ENCODE results near the gene CHDH. TPM values are rescaled to one million over a fixed set of nuclear protein-coding genes. Genes with fewer than 3 reads are reported as not detected.

The CHDH gene
- total RNA-seq, 2 experiments from 2014 or later = 0.31 to 0.60 TPM

- TF ChIP-seq, protein P1, sequence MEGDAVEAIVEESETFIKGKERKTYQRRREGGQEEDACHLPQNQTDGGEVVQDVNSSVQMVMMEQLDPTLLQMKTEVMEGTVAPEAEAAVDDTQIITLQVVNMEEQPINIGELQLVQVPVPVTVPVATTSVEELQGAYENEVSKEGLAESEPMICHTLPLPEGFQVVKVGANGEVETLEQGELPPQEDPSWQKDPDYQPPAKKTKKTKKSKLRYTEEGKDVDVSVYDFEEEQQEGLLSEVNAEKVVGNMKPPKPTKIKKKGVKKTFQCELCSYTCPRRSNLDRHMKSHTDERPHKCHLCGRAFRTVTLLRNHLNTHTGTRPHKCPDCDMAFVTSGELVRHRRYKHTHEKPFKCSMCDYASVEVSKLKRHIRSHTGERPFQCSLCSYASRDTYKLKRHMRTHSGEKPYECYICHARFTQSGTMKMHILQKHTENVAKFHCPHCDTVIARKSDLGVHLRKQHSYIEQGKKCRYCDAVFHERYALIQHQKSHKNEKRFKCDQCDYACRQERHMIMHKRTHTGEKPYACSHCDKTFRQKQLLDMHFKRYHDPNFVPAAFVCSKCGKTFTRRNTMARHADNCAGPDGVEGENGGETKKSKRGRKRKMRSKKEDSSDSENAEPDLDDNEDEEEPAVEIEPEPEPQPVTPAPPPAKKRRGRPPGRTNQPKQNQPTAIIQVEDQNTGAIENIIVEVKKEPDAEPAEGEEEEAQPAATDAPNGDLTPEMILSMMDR (IDR thresholded peaks at IDR 0.05) = no peak
- H3K36me3 Mint-ChIP-seq (ENCODE audit: low read depth) = no peaks in the 10 kb centered on the region
- no peaks in the 10 kb centered on the region for H3K9me3 Mint-ChIP-seq
- POLR2A ChIA-PET = no interaction called here
- Histone ChIP-seq H3K27me3 (ENCODE audit: control insufficient read depth in 1 of 2, insufficient read depth in 2 of 2, low read length in 2 of 2) (no peaks in the 10 kb centered on the region), H3K4me3 (ENCODE audit: low read length) (no peak overlapping the region), H3K9me3 (ENCODE audit: control insufficient read depth in 1 of 2, insufficient read depth in 1 of 2, low read length in 2 of 2) (no peaks in the 10 kb centered on the region), H3K4me1 (ENCODE audit: insufficient read depth, low read length) (no peaks in the 10 kb centered on the region), H3K27ac (ENCODE audit: low read depth in 1 of 2, low read length in 2 of 2) (no peak overlapping the region), H3K36me3 (ENCODE audit: insufficient read depth, low read length) (no peaks in the 10 kb centered on the region)
- no peak for DNase-seq
- intact Hi-C loops (cut with DNase I, micrococcal nuclease) = no loop called here
- no peak overlapping the region for H3K4me3 Mint-ChIP-seq
- no peak overlapping the region for H3K27ac Mint-ChIP-seq
- ATAC-seq (ENCODE audit: poor library complexity) = no peak
- CTCF ChIA-PET = no interaction called here
- peaks cover 11% of the 10 kb centered on the region for H3K27me3 Mint-ChIP-seq
- H3K4me1 Mint-ChIP-seq (ENCODE audit: low read depth) = no peaks in the 10 kb centered on the region
Observed at GRCh38 chr3:53795789-53796560, 50.2 kb downstream of the CHDH start.

- no peak overlapping the region for H3K4me3 Mint-ChIP-seq
- POLR2A ChIA-PET = no interaction called here
- H3K36me3 Mint-ChIP-seq (ENCODE audit: low read depth) = no peaks in the 10 kb centered on the region
- no peaks in the 10 kb centered on the region for H3K36me3 ChIP-seq (ENCODE audit: insufficient read depth, low read length)
- ATAC-seq (ENCODE audit: poor library complexity) = no peak
- no peak overlapping the region for H3K27ac Mint-ChIP-seq
- no peaks in the 10 kb centered on the region for H3K9me3 Mint-ChIP-seq
- H3K4me1 ChIP-seq (ENCODE audit: insufficient read depth, low read length) = no peaks in the 10 kb centered on the region
- intact Hi-C loops (cut with DNase I, micrococcal nuclease) = no loop called here
- TF ChIP-seq, protein P1 (IDR thresholded peaks at IDR 0.05) = no peak
- H3K27me3 Mint-ChIP-seq = peaks cover 10% of the 10 kb centered on the region
- H3K9me3 ChIP-seq (ENCODE audit: control insufficient read depth in 1 of 2, insufficient read depth in 1 of 2, low read length in 2 of 2) = no peaks in the 10 kb centered on the region
- CTCF ChIA-PET = no interaction called here
- no peaks in the 10 kb centered on the region for H3K4me1 Mint-ChIP-seq (ENCODE audit: low read depth)
- no peaks in the 10 kb centered on the region for H3K27me3 ChIP-seq (ENCODE audit: control insufficient read depth in 1 of 2, insufficient read depth in 2 of 2, low read length in 2 of 2)
- no peak overlapping the region for H3K27ac ChIP-seq (ENCODE audit: low read depth in 1 of 2, low read length in 2 of 2)
- no peak for DNase-seq
- no peak overlapping the region for H3K4me3 ChIP-seq (ENCODE audit: low read length)
Observed at GRCh38 chr3:53795176-53795575, 51.0 kb downstream of the CHDH start.

DNA sequence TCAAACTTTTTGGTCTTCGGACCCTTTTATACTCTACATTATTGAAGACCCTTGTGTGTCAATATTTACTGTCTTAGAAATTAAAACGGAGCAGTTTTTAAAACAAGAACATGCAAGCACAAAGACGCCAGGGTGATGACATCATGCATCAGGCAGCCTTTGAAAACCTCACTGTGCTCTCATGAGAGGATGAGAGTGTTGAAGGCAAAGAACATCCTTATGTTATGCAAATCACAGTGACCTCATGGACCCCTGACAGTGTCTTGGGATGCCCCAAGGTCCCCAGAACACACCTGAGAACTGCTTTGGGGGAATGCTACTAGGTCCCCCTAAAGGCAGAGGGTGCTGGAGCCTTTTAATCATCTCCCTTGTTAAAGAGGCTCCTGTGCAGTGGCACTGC, 51.6 kb downstream of the CHDH start:
- Mint-ChIP-seq H3K4me1 (ENCODE audit: low read depth) (no peaks in the 10 kb centered on the region), H3K27ac (no peak overlapping the region), H3K4me3 (no peak overlapping the region), H3K36me3 (ENCODE audit: low read depth) (no peaks in the 10 kb centered on the region), H3K9me3 (no peaks in the 10 kb centered on the region), H3K27me3 (peaks cover 10% of the 10 kb centered on the region)
- H3K4me3 ChIP-seq (ENCODE audit: low read length) = no peak overlapping the region
- H3K27ac ChIP-seq (ENCODE audit: low read depth in 1 of 2, low read length in 2 of 2) = no peak overlapping the region
- ChIA-PET CTCF (no interaction called here), POLR2A (no interaction called here)
- DNase-seq (no peak), ATAC-seq (ENCODE audit: poor library complexity) (no peak)
- H3K9me3 ChIP-seq (ENCODE audit: control insufficient read depth in 1 of 2, insufficient read depth in 1 of 2, low read length in 2 of 2) = no peaks in the 10 kb centered on the region
- H3K4me1 ChIP-seq (ENCODE audit: insufficient read depth, low read length) = no peaks in the 10 kb centered on the region
- intact Hi-C loops (cut with DNase I, micrococcal nuclease) = no loop called here
- TF ChIP-seq, protein P1 (IDR thresholded peaks at IDR 0.05) = no peak
- no peaks in the 10 kb centered on the region for H3K36me3 ChIP-seq (ENCODE audit: insufficient read depth, low read length)
- no peaks in the 10 kb centered on the region for H3K27me3 ChIP-seq (ENCODE audit: control insufficient read depth in 1 of 2, insufficient read depth in 2 of 2, low read length in 2 of 2)

Measured in CD4-positive, alpha-beta T cell (primary cell).